Putamen (tissue), 1 donor: ENCODE results near the gene HLCS.

Experiments
- DNase-seq: peaks from one replicate; pipeline ENCODE4 v3.0.0-alpha.2; 2016; ENCODE audit warnings: low spot score

Gene HLCS

DNA sequence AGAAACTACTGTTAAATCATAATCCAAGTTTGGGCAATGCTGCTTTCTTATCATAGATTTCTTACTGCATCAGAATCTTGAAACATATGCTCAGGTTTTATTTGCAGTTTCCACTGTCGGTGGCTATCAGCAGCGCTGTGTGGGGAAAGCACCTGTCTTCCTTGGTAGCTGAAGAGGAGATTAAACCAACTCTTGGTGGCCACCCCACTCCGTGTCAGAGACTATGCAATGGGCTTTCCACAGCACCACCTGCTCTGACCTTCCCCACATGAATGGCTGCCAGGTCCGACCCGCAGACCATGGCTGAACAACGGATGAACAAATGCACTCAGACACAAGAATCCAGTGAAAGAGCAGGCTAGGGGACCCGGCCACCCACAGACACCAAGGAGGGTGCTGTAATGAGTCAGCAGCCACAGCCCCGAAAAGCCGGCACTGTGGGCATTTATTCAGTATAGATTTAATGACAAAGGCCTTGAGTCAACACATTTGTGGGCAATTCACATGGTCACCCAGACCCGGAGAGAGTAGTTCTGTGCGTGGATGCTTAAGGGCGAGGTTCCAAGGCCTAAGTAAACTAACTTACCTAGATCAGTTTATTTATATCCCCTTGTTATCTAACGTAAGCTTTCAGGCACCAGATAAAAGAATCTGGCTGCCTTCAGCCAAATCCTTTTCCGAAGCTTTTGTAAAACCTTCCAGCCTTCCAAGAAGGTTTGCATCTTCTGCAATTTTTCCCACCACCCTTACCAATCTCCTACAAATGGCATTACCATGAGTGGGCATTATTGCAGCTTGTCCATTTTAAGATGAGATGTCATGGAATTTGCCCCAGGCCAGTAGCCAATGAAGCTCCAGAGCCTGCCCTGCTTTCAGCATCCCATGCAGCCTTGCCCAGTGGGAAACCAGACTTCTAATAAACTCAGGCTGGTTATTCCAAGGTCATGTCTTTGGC, 82.7 kb downstream of the HLCS start:
- DNase-seq, result no peak

DNA sequence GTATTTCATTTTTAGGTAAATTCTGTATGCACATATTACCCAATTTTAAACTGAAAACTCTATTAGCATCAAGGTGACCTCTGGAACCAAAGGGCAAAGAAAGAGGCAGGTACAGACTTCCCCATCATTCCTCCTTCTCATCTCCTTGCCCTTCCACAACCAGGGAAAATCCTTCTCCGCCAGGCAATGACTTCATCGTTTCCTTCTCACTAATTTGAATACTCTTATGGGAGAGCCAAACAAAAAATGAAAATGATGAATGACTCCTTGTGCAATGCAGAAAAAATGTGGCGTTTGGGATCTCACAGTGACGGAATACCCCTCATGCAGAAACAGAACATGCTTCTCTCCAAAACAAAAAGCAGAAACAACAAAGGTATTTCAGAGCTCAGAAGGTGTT, 83.7 kb downstream of the HLCS start:
- no peak for DNase-seq

DNA sequence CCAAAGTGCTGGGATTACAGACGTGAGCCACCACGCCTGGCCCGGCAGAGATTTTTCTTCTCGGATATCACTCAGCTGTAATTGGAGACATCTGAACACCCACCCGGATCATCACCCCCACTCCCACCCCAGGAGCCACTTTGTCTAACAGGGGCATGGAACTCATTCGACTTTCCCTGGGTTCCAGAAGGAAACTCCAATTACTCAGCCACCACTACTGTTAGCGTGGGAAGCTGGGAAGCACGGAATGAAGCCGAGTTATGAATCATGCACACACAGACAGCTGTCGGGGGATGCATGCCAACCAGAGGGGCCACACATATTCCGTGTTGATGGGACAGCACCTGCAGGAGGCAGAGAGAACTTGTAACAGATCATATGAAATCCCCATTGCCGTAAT, 85.2 kb downstream of the HLCS start:
- no peak for DNase-seq

DNA sequence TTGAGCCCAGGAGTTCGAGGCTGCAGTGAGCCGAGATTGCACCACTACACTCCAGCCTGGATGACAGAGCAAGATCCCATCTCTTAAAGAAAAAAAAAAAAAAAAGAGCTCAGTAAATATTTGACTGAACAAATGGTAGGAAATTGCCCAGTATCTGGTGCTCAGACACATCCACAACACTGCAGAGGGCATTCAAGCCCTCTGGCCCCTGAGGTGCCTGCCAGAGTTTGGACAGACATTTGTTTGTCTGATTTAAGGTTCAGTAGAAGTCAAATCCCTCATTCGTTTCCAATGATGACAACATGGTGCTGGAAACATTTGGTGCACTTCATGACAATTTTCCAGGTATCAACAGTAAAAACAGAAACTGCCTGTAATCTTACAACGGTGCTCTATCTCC, 86.6 kb downstream of the HLCS start:
- no peak for DNase-seq

DNA sequence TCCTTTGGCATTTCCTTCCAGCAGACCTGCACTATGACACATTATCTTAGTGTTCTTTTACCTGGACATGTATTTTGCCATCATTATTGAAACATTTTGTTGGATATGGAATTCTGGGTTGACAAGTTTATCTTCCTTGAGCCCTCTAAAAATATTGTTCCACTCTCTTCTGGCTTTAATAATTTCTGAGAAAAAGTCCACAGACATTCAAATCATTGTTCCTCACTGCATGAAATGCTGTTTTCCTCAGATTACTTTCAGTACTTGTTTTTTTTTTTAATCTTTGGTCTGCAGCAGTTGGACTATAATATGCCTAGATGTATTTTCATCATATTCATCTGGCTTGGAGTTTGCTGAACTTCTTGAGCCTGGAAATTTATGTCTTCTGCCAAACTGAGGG, 88.7 kb downstream of the HLCS start:
- no peak for DNase-seq

DNA sequence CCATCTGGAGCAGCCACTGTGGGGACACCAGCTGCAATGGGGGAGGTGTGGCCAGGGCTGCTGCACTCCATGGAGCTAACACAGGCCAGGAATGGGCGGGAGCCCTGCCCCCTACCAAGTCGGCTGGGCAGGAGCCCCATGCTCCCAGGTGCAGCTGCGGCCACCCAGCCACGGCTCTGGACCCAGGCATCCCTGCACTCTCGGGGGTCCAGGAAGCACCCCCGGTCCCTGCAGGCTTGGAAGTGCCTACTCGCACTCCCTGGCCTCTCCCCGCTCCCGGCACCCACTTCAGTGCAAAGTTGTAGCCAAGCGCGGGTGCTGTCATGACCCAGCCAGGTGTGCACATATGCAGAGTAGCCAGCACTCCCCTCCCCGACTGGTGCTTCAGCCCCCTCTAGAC, 91.8 kb downstream of the HLCS start:
- no peak for DNase-seq

DNA sequence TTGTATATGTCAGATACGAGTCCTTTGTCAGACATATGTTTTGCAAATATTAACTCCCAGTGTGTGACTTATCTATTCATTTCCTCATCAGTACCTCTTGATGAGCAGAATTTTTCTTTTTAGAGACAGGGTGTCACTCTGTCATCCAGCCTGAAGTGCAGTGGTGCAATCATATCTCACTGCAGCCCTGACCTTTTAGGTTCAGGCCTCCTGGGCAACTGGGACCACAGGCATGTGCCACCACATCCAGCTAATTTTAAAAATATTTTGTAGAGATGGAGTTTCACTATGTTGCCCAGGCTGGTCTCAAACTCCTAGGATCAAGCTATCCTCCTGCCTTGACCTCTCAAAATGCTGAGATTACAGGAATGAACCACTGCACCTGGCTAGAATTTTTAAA, 93.0 kb downstream of the HLCS start:
- no peak for DNase-seq

DNA sequence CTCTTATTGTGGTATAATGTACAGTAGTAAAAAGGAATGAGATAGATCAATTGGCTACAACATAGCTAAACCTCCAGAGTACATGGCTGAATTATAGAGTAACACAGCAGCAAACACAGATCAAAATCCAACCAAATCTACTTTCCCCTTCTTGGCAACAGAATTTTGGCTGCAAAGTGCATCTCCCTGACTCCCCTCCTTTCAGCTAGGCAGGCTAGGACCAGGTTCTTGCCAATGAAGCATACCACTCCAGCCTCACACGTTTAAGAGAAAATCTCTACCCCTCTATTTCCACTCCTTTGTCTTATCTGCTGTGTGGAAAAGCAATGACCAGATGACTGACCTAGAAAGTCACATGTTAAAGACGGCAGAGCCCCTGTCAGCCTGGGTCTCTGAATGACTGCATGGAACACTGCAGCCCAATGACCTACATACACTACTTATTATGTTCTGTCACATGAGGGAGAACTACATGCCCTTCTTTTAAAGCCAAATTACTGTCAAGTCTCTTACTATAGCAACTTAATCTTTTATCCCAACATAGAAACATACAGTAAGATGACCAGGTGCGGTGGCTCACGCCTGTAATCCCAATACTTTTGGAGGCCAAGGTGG, 99.1 kb downstream of the HLCS start:
- no peak for DNase-seq

DNA sequence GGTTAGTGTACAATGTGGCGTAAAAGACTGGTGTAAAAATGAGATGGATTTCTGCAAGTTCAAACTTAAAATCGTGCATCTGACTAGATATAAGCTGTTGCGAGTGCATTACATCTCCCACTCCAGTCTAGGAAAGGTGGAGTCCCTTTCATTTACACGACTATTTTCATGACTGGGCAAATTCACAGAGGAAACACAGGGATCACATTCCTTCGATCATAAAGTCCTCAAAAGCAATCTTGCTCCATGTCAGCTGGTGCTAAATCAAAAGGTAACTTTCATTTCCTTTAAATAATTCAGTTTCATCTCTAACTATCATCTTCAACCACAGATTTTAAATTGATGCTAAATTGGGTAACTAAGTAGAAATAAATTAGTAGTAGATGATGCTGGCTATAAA, 100.0 kb downstream of the HLCS start:
- no peak for DNase-seq

DNA sequence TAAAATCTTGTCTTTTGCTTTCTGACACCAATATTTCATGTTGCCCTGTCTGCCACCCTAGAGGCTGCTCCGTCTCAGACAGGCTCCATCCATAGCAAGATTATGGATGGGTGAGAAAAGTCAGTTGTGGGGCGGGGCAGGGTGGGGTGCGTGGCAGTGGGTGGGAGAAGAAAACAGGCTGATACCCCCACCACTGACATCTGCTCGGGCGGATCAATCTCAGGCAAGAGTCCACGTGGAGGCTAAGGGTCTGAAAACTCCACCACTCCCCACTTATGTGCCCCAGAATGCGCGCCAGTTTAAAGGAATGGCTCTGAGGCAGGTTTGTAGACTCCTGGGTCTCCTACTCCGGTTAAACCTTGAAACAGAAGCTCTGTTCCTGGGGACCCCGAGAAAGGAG, 101.5 kb downstream of the HLCS start:
- no peak for DNase-seq

DNA sequence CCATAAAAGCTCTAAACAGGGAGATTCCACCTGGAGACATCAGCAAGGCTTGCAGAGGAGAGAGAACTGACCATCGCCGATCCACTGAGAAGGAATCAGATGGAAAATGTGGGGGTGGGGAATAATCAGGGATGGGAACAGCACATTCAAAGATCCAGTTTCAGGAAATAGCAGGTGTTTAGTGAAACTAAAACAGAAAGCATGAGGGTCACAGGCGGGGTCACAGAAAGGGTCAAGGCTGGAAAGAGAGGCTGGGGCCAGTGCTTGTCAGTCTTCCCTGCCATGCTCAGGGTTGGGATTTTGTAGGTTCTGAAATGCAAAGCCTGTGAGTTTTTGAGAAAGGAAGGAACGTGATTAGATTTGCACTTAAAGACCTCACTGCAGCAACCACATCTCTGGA, 103.2 kb downstream of the HLCS start:
- DNase-seq, result no peak

DNA sequence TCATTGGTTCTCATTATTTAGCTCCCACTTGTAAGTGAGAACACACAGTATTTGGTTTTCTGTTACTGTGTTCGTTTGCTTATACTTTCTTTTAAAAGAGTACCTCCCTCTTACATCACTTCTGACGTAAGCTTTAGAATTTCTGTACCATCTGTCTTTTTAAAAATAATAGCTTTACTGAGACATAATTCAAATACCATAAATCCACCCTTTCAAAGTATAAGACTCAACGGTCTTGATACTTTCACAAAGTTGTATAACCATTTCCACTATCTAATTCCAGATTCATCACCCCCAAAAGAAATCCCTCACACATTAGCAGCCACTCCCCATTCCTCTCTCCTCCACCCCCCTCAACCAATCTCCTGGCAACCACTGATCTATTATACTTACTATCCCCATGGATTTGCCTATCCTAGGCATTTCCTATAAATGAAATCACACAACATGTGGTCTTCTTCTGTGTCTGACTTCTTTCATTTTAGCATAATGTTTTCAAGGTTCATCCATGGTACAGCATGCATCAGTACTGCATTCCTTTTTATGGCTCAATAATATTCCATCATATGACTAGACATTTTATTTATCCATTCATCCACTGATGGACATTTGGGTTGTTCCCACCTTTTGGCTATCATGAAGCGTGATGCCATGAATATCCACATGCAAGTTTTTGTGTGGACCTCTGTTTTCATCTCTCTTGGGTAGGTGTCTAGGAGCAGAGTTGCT, 104.7 kb downstream of the HLCS start:
- no peak for DNase-seq

DNA sequence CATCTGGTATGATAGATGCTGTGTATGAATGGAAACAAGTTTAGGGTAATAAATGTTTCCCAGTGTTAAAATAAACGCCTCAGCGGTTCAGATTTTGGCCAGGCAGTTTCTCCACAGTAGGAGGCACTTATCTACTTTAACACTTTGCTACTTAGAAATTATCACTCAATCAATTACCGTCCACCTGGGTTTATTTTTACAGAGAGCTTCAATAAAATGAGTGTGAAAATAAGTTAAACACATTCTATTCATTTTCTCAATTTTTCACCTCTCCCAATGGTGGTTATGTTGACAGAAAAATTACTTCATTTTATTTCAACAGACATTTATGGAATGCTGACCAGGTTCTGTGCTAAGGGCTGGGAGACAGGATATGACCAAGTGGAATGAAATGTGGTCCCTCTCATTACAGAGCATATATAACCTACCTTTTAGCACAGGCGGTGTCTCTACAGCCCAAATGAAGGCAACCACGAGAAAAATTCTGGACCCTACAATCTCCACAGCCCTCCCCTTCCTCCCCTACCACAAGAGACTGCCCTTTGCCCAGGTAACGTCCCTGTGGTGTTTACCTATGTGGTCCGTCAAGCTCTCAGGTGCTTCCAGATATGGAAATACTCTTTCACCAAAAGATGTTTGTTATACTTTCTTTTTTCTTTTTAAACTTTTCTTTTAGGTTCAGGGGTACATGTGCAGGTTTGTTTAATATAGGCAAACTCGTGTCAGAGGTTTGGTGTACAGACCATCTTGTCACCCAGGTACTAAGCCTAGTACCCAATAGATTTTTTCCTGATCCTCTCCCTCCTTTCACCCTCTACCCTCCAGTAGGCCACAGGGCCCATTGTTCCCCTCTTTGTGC, 105.5 kb downstream of the HLCS start:
- no peak for DNase-seq

DNA sequence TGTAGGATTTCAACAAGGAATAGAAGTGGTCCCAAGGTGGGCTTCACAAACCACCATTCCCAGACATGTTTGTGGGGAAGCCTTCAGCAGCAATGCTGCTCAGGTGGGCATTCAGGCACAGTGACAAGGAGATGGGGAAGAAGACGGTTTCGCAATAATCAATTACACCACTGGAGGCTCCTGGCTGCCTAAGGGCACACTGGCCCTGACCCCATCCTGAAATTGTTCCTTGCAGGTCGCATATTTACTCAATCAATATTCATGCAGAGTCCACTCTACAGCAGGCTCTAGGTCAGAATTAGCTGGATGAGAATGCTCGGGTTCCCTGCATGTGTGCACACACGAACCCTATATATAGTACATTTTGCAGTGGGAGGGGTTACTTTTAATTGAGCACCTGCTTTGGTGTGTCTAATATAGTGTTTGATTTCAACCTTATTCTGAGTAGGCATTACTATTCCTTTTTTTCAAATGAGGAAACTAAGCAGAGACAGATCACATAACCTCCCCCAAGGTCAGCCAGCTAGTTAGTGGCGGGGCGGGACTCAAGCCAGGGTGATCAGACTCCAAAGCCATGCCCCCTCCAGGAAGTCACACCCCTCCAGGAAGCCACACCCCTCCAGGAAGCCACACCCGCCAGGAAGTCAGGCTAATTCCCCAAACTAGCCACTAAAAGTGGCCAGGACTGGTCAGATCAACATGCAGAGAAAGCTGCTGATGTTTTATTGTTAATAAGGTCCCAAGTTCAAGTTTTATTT, 106.5 kb downstream of the HLCS start:
- no peak for DNase-seq

DNA sequence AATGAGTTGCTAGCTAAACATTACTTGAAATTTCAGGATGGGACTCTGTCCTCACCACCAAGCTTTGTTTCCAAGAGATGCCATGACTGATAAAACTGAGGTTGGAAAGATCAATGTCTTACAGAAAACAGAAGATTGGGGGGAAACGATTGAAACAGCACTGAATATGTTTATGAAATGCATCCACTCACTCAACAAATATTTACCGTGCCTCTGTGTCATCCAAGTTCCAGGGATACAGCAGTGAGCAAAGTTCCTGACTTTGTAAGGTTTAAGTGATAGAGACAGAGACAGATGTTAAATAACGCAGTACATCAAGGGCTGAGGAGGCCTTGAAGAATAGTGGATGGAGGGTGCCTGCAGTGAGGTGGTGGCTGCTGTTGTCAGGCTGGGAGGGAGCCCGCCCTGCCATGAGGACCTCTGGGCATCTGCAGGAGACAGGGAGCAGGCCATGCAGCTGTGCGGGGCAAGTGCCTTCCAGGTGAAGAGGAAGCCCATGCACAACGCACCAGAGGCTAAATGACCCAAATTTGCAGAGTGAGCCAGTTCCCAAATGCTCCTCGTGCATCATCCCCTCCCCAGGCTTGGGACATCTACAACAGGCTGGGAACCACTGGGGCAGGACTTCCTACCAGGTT, 108.0 kb downstream of the HLCS start:
- DNase-seq, result no peak

DNA sequence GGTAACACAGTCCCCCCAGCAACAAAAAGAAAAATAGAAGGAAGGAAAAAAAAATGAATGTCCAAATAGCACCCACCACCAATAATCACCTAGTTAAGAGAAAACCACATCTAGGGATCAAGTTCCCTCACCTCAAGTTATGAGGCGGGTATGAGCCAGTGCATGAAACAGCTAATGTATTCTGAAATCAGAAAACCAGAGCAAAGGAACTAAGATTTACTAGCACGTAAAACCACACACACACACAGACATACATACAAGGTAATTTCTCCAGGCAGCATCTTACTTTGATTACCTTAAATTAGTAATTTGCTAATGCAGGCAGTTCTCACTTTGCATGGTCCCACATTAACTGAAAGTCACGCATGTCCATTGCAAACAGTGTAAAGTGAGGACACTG, 109.8 kb downstream of the HLCS start:
- DNase-seq, result no peak

DNA sequence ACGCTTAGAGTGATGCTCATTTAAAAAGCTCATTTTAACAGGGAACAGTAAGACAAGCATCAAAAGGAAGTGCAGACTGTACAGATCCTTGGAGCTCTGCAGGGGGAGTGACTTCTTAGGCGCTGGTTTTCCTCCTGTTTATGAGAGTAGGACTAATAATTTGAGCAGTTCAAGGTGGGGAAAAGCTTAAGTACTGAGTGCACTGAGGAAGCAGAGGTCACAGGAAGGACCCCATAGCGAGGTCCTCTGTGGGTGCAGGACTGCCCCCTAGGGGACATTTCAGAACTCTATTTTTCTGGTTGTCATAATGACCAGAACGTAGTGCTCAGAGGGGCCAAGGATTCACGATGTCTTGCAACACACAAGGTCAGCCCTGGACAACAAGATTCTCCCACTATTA, 112.1 kb downstream of the HLCS start:
- peak; percentile 79 for DNase-seq

DNA sequence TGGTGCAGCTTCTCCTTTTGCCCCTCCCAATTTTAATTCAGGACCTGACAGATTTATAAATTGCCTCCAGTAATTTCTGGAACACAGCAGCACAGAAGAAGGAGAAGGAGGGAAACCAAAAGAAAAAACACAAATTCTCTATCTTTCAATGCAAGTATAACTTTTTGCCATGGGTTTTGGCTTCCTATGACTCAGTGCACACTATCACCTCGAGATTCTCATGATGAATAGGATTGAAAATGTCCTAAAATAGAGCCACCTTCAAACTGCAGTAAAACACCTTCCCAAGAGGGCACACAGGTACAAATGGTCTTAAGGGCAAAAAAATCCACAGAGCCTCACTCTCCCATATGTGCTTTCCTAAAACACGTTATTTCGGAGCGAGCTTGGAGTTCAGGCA, 113.6 kb downstream of the HLCS start:
- DNase-seq, result no peak

DNA sequence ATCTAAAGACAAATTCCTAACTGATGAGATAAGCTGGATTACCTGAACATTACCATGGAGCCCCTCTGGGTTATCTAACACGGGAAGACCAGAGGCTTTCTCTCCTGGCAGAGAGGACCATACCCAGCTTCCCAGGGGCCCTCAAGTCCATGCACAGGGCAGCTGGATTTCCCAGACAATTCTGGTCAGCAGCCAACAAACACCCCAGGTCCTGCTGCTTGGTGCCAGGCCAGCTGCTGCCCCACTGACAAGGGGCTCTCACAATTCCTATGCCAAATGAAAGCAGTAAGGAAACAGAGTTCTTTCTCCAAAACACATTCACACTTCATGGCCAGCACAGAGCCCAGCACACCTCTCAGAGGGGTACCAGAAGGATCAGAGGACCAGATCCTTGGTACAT, 114.2 kb downstream of the HLCS start:
- no peak for DNase-seq

DNA sequence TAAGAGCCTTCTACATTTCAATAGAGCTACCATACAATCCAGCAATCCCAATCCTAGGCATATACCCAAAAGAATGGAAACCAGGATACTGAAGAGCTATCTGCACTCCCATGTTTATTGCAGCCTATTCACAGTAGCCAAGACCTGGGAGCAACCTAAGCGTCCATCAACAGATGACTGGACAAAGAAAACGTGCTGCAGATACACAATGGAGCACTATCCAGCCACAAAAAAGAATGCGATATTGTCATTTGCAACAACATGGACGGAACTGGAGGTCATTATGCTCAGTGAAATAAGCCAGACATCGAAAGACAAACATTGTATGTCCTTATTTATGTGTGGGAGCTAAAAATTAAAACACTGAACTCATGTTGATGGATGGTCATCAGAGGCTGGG, 115.3 kb downstream of the HLCS start:
- no peak for DNase-seq

DNA sequence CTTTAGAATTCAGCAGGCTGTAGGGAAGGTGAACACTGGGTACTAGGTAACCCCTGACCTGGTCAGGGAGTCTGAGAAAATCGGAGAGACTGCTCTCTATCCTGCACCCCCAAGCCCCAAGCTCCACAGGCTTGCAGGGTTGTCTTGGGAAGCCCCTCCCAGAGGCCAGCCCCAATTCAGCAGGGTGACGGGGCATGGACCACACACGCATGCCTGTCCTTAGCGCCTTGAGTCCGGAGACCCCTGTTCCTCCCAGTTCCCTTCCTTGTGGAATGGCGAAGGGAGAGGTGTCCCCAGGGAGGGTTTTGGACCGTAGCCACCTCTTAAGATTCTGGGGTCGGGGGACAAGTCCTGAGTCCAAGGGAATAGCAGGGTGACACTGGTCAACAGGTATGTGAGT, 116.1 kb downstream of the HLCS start:
- DNase-seq, result no peak
